ENCODE measurements around the gene TPST2. TPM values are rescaled to one million over a fixed set of nuclear protein-coding genes. Genes with fewer than 3 reads are reported as not detected.

Gene TPST2
- total RNA-seq, 1 donor: 120 TPM

DNA sequence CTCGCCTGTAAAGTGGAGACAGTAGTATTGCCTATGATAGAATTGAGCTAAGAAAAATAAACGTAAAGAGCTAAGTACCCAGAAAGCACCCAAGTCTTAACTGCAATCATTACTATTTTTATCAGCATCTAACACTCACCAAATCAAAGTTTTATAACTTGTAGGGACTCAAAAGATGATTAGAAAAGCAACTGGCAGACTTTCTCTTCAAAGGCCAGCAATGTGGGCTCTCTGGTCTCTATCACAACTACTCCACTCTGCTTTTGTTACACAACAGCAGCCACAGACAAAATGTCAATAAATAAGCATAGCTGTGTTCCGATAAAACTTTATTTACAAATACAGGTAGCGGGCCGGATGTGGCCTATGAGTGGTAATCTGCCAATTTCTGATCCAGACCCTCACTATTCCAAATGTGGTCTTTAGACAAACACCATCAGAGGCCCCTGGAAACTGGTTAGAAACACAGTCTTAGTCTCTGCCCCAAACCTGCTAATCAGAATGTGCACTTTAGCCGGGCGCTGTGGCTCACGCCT lies 8.2 kb downstream of the TPST2 start:
- DNase-seq (ENCODE audit: low read depth in 2 of 3, low spot score in 2 of 3): no peak

DNA sequence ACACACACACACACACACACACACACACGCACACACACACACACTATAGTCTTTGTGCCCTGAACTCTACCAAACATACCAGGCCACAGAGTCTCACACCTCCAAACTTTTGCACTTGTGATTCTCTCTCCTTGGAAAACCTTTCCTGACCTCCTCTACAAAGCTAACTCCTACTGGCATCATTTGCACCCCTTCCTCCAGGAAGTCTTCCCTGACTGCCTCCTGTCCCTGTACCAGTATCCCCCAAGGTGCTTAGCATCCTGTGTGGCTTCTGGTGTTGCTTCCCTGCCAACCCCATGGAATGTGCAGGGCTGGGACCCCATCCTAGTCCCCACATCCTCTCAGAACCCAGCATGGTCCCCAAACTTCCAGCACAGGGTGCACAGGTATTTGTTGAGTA lies 8.9 kb downstream of the TPST2 start:
- DNase-seq (ENCODE audit: low read depth in 2 of 3, low spot score in 2 of 3): no peak

DNA sequence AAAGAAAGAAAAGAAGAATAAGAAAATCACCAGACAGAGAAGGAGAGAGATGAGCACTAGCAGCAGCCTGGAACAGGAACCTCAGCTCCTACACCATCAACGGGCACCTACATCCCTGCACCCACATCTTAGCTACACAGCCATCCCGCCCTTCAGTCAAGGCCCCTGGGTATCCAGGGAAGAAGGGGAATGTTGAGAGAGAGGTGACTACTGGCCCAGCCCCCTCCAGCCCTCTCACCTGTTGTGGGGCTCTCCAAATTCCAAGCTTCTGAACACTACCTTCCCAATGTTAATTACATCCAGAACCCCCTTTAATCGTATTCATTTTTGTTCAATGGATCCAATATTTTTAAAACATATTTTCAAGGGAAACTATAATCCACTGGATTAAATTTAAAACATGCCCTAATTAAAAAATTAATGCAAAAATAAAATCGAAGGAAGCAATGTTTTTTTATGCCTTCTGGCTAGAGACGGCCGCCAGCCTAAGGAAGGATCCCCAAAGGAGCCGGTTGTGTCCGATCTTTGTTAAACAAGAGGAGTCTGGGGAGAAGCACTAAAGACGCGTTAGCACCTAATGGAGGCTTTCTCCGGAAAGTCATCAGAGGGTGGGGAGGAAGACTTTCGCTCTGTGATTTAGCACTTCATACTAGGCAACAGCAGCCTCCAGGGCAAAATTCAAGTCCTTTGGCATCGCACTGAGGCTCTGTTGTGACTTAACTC lies 9.5 kb downstream of the TPST2 start:
- no peak for DNase-seq (ENCODE audit: low read depth in 2 of 3, low spot score in 2 of 3)

DNA sequence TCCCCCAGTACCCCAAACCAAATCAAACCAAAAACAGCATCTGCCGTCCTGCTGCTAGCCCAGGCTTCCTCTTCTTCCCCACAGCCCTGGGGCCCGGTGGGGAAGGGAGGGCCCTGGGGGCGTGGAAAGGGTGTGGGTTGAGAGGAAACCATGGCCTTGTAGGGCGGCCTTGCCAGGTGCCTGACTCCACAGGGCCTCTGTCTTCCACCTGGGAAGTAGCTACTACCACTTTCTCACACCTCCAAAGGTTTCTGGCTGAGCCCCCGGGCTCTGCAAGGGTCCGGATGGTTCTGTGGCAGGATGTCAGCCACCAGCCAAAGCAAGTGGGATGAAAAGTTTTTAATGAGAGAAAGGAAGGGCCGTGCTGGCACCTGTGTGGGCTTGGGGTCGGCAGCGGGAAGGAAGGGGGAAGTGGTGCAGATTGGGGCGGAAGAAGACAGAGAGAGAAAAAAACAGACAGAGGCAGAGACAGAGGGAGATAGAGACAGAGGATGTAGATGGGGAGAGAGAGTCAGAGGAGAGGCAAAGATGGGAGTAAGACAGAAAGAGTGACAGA lies 10.5 kb downstream of the TPST2 start:
- peak; percentile 19 to 92 (median 76) for DNase-seq (ENCODE audit: low read depth in 2 of 3, low spot score in 2 of 3)

DNA sequence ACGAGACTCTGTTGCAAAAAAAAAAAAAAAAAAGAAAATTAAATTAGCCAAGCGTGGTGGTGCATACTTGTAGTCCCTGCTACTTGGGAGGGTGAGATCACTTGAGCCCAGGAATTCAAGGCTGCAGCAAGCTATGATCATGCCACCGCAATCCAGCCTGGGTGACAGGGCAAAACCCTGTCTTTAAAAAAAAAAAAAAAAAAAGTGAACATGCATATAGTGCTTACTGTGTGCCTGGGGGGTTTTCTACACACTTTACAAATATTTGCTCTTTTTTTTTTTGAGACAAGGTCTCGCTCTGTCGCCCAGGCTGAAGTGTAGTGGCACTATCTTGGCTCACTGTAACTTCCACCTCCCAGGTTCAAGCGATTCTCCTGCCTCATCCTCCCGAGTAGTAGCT lies 12.9 kb downstream of the TPST2 start:
- DNase-seq (ENCODE audit: low read depth in 2 of 3, low spot score in 2 of 3): no peak

DNA sequence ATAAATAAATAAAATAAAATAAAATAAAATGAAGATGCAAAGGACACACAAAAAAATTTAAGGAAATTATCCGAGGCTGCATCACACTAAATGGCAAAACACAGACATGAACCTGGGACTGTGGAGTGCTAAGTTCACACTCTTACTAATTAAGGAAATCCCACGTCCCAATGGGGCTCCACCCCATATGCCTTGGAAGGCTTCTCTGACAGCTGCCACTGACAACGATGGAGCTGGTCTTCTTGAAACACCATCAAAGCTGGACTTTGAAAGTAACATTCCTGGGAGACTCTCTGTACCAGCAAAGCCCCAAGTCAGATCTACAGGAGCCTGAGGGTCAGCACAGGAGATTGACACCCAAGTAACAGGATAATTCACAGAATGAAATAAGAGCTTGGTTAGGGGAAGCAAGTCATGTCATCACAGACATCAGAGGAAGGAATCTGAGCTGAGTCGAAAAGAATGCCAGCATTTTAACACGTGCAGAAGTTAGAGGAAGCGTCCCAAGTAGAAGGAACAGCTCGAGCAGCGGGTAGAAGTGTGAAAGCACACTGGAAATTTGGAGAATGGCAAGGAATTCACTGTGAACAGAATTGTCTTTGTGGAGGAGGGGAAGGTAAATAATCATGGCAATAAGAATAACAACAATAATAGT lies 13.8 kb downstream of the TPST2 start:
- no peak for DNase-seq (ENCODE audit: low read depth in 2 of 3, low spot score in 2 of 3)

DNA sequence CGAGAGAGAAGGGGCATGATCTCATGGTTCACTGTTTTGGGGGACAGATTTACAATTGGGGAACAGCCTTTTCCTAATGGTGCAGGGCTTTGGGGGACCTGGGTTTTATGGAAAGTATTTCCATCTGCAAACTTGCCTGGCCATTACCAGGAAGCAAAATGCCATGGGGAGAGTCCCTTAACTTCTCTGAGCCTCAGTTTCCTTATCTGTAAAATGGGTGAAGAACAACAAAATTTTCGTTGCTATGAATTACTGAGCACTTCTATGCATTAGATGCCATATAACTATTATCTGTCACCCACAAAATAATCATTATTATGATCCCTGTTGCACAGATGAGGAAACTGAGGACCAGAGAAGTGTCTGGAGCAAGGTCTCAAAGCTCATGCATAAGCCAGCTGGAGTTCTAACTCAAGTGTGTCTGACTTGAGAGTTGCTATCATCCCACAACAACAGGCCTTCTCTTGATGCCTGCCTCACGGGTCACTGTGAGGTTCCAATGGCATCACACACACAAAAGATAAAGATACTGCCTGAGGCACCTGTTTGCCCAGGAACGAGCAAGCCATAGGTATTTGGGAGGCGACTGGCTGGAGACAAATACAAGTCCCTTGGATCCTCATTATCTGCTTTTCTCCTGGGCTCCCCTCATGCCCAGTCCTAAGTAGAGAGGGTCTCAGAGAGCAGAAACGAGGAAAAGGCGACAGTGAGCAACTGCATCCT lies 15.8 kb downstream of the TPST2 start:
- DNase-seq (ENCODE audit: low read depth in 2 of 3, low spot score in 2 of 3): no peak

DNA sequence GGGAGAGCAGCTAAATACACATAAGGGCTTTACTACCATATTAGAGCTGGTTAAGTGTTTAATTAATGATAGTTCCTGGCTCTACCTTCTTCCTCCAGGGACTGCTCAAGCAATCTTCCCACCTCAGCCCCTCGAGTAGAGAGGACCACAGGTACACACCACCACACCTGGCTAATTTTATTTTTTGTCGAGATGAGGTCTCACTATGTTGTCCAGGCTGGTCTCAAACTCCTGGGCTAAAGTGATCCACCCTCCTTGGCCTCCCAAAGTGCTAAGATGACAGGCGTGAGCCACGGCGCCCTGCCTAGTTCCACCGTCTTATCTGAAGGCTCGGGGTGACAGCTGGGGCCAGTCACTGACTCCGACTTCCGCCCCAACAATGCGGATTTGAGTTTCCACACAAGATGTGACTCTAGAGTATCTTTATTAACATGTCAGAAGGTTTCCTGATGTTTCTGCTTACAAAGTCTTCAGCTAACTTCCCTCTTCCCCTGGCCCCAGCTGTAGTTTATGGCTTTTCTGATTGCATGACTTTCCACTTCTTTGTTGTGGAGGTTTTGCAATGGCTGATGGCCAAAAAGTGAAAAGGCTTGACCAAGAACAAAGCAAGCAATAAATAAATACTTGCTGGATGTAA lies 16.8 kb downstream of the TPST2 start:
- peak in 2 of 3 donors; percentile 84 to 93 for DNase-seq (ENCODE audit: low read depth in 2 of 3, low spot score in 2 of 3)

DNA sequence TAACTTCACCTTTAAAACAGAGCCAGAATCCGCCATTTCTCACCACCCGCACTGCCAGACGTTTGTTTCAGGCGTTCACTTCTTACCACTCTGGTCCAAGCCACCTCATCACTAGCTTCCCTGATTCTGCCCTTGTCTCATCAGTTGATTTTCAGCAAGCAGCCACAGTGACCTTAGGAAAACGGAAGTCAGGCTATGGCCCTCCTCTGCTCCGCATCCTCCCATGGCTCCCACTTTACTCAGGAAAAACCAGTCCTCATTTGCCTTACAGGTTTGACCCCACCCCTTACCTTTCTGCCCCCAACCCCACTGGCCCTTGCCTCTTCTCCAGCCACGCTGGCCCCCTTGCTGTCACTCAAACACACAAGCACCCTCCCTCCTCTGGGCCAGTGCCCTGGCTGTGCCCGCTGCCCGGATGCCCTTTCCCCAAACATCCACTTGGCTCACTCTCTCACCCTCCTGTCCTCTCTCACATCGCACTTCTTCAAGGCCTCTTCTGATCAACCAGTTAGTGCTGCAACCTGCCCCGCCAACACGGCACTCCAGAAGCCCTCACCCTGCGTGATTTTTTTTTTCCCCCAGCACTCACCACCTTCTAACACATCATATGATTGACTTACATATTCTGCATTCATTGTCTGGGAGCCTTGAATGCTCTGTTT lies 18.9 kb downstream of the TPST2 start:
- no peak for DNase-seq (ENCODE audit: low read depth in 2 of 3, low spot score in 2 of 3)

DNA sequence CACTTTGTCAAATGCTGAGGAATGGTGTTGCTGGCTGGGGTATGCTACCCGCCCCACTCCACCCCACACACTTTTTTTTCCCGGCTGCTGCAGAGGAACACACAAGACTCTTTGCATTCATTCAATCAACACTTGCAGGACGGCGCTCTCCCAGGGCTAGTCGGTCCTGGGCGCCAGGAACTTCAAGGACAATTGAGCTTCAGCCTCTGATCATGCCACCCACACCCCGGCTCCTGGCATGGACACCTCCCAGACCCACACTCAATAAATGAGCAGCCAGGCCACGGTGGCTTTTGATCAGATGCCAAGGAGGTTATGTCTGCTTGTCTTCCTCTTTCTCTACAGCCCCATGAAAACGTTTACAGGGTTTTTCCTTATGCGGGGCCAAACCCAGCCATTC lies 19.8 kb downstream of the TPST2 start:
- DNase-seq (ENCODE audit: low read depth in 2 of 3, low spot score in 2 of 3): peak in 2 of 3 donors; percentile 51 to 79

DNA sequence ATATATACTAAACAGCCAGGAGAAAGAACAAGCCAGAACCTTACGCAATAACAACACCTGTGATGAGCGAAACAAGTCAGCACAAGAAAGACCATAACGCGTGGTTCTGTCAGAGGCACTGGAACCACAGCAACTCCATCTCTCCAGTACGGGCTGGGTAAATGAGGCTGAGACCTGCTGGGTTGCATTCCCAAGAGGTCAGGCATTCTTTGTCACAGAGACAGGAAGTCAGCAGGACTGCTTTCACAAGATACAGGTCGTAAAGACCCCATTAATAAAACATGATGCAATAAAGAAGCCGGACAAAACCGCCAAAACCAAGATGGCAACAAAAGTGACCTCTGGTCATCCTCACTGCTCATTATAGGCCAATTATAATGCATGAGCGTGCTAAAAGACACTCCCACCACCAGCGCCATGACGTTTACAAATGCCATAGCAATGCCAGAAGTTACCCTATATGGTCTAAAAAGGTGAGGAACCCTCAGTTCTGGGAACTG lies 21.7 kb downstream of the TPST2 start:
- DNase-seq (ENCODE audit: low read depth in 2 of 3, low spot score in 2 of 3): no peak

DNA sequence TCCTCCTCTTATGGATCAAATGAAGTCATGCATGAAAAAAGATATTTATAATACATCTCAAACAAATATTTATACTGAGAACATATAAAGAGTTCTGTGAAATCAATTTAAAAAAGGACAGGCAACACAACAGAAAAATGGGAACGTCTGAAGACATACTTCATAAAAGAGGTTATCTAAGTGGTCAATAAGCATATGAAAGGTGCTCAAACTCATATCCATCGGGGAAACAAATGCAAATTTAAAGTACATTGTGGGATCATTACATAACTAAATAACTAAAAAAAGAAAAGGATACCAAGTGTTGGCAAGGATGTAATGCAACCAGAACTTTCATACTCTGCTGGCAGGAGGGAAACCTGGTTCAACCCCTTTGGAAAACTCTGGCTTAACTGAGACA lies 22.3 kb downstream of the TPST2 start:
- no peak for DNase-seq (ENCODE audit: low read depth in 2 of 3, low spot score in 2 of 3)

DNA sequence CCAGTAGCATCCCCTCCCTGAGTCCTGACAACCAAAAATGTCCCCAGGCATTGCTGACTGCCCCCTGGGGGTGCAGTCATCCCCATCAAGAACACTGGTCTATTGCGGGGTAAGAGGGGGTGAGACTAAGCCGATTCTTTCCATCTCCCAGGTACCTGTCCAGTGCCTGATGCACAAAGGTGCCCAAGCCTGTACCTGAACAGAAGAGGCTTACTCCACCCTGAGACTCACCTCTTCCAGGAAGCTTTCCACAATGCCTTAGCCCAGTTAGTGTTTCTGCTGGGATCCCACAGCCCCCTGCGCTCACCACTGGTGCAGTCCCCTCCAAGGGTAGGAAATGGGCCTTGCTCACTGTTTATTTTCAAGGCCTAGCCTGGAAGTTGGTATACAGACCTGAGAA lies 22.9 kb downstream of the TPST2 start:
- no peak for DNase-seq (ENCODE audit: low read depth in 2 of 3, low spot score in 2 of 3)

DNA sequence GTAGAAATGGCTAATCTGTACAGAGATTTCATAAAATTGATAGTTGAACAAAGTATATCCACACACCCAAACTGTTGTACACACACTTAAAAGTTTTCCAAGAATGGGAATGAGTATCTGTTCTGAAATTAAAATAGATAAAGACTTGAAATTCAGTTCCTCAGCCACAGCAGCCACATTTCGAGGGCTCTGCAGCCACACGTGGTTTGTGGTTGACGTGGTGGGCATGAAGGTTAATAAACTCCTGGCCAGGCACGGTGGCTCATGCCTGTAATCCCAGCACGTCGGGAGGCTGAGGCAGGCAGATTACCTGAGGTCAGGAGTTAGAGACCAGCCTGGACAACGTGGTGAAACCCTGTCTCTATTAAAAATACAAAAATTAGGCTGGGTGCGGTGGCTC lies 24.0 kb downstream of the TPST2 start:
- DNase-seq (ENCODE audit: low read depth in 2 of 3, low spot score in 2 of 3): no peak

DNA sequence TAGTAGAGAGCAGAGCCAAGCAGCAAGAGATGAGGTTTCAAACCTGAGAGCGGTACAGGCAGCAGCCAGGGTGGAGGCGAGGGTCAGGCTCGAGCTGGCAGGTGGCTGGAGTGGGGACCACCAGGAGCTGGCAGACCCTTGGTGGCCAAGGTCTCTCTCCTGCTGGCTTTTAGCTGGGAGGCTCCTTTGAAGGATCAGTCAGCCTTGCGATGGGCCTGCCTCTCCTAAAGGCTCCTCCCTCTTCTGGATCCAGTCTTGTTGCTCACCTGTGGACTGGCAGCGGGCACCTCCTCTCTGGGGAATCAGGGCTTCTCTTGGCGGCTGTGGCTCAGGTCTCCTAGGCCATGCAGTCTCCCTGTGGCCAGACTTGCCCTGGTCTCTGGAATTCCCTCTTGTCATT lies 24.8 kb downstream of the TPST2 start:
- no peak for DNase-seq (ENCODE audit: low read depth in 2 of 3, low spot score in 2 of 3)

DNA sequence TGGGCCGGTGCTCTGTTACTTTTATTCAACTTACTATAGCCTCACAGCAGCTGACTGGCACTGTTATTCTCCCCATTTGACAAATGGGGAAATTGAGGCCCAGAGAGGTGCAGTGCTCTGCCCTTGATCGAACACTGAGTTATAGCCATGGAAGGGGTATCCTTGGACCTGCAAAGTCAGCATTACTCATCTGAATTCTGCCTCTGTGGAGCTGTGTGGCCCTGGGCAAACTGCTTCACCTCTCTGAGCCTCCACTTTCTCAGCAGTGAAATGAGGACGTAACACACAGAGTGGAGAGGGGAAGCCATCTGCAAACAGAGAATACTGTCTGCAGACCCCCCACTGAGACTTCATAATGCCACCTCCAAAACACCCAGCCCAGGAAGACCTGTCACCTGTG lies 25.3 kb downstream of the TPST2 start:
- DNase-seq (ENCODE audit: low read depth in 2 of 3, low spot score in 2 of 3): no peak

DNA sequence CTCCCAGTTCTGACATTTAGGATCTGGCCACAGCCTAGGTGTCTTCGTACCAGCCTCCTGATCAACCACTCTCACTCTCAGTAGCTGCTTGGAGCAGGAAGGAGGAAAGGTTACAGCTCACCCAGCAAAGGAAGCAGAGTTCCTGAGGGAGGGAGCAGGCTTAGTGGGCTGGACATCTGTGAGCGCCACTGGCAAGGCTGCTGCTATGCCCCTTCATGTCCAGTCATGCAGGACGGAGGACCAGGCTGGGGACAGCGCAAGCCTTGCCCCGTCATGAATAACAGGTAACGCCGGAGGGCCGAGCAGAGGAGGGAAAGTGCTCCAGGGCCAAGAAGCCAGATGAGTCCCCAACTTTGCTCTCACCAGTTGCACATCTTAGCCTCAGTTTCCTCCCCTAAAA lies 25.8 kb downstream of the TPST2 start:
- no peak for DNase-seq (ENCODE audit: low read depth in 2 of 3, low spot score in 2 of 3)

DNA sequence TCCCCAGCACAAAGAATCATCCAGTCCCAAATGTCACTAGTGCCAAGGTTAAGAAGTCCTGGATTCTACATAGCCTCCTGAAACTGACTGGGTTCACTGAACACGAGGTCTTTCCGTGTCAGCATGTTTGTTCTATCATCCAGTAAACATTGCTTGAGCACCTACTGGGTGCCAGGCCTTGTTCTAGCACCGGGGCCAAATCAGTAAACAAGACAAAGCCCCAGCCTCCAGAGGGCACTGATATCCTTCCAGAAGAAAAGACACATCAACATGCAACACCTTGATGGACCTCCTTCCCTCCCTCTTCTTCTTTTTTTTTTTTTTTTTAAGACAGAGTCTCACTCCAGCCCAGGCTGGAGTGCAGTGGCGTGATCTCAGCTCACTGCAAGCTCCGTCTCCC lies 26.9 kb downstream of the TPST2 start:
- DNase-seq (ENCODE audit: low read depth in 2 of 3, low spot score in 2 of 3): no peak

DNA sequence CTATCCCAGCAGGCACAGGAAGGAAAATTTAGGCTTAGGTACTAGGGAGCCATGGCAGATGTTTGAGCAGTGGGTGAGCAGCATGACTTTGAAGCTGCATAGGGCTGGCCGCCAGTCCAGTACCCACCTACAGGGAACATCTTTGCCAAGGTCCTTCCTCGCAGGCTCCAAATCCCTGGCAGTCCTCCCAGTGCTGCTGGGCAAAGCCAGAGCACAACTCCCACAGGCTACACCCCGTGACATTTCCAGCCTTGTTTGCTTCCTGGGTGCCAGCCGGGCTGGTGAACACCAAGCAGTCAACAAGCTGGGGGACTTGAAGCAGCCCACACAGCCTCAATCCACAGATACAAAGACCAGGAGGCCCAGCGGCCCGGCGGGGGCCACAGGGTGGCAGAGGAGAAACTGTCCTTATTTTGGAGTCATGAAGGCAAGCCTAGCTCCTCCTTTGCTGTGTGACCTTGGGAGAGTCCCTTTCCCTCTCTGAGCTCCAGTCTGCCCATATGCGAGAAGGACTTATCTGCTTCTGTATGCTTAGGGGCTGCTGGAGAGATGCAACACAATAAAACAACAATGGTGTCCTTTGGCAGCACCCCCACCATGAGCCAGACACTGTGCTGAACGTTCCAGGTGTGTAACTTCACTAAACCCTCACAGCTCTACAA lies 28.0 kb downstream of the TPST2 start:
- no peak for DNase-seq (ENCODE audit: low read depth in 2 of 3, low spot score in 2 of 3)

Data from hematopoietic multipotent progenitor cell (in vitro differentiated cells).